ENCODE results near the gene XYLT1. TPM values are rescaled to one million over a fixed set of nuclear protein-coding genes. Genes with fewer than 3 reads are reported as not detected.

The XYLT1 gene
- total and polyA plus RNA-seq, 2 of the 8 experiments (the other 6 are each of a cell fraction or from before 2014, with no cell fraction given) = 6.6 to 25.4 TPM

- Histone ChIP-seq H2BK12ac (ENCODE audit: low read depth, low read length) (no peak overlapping the region), H4K20me1 (replicated peaks in 1 of 2; ENCODE audit: control insufficient read depth in 1 of 2, insufficient read depth in 2 of 2, low read length in 2 of 2) (peaks cover 0 to 2% of the 10 kb centered on the region in 2 experiments), H3K9me3 (ENCODE audit: insufficient read depth in 2 of 2, low read depth in 1 of 2, low read length in 1 of 2) (no peaks in the 10 kb centered on the region), H3K4me2 (ENCODE audit: insufficient read depth in 1 of 2, low read depth in 2 of 2, low read length in 2 of 2) (no peak overlapping the region), H3K27ac (ENCODE audit: low read depth, low read length) (no peak overlapping the region), H3K56ac (replicated peaks; ENCODE audit: insufficient read length, low read depth, low read length) (no peak overlapping the region), H3K23ac (ENCODE audit: insufficient read length) (no peak overlapping the region), H2BK120ac (replicated peaks; ENCODE audit: low read depth, low read length) (no peak overlapping the region), H3K36me3 (ENCODE audit: control insufficient read depth in 2 of 4, insufficient read depth in 4 of 4, low read length in 3 of 4) (no peaks in the 10 kb centered on the region), H2BK5ac (ENCODE audit: low read depth, low read length) (no peak overlapping the region), H3K79me1 (ENCODE audit: low read depth, low read length) (no peaks in the 10 kb centered on the region), H3K4me3 (ENCODE audit: extremely low read depth in 1 of 4, insufficient read depth in 2 of 4, low read depth in 3 of 4, low read length in 4 of 4) (no peak overlapping the region), H2AK5ac (ENCODE audit: low read depth, low read length) (no peak overlapping the region), H2AFZ (ENCODE audit: low read length) (no peak overlapping the region), H3K4ac (replicated peaks; ENCODE audit: insufficient read length, low read depth, low read length) (no peak overlapping the region), H3K27me3 (replicated peaks in 1 of 4; ENCODE audit: control insufficient read depth in 3 of 4, extremely low read depth in 1 of 4, insufficient read depth in 3 of 4, low read length in 3 of 4) (no peaks in the 10 kb centered on the region), H3K18ac (ENCODE audit: extremely low read depth, low read length) (no peak overlapping the region), H3K79me2 (ENCODE audit: control insufficient read depth in 1 of 2, insufficient read depth in 2 of 2, low read length in 2 of 2) (no peaks in the 10 kb centered on the region), H3K9ac (replicated peaks in 1 of 4; ENCODE audit: extremely low read depth in 1 of 4, low read depth in 3 of 4, low read length in 3 of 4) (no peak overlapping the region; a peak in 2 of 7 replicates), H4K5ac (ENCODE audit: insufficient read length, low read depth, low read length) (no peak overlapping the region), H4K8ac (ENCODE audit: extremely low read depth, insufficient read depth, low read length) (no peak overlapping the region; the same call in 1 of the 2 replicates), H2BK15ac (ENCODE audit: low read length) (no peak overlapping the region), H2BK20ac (ENCODE audit: low read length) (no peak overlapping the region), H3K23me2 (ENCODE audit: low read depth, low read length) (no peaks in the 10 kb centered on the region), H3K14ac (ENCODE audit: insufficient read length) (no peak overlapping the region), H4K91ac (replicated peaks; ENCODE audit: insufficient read length, low read length) (no peak overlapping the region), H3K4me1 (replicated peaks in 1 of 4; ENCODE audit: control insufficient read depth in 3 of 4, insufficient read depth in 4 of 4, low read length in 3 of 4) (peaks cover 0 to 3% (median 0%) of the 10 kb centered on the region in 4 experiments; a peak in 1 of 7 replicates)
- ChIA-PET CTCF (ENCODE audit: partially characterized antibody) (interaction anchor here (0.7 to 3.8 kb wide), 6 partner anchors 17 to 209 kb away, joined by 3 to 17 read pairs (median 6); no protein-coding TSS in a partner anchor), POLR2A (ENCODE audit: partially characterized antibody) (interaction anchor here (1.3 kb wide), 1 partner anchor 19 kb away, joined by 3 read pairs; no protein-coding TSS in a partner anchor)
- 88% methylated on average over 21 of the region's 23 CpGs; no CpG with 5 or more reads in 1 of the 2 experiments for WGBS, 2 experiments (ENCODE audit: extremely low coverage in 1 of 2, insufficient coverage in 1 of 2, insufficient read length in 1 of 2, insufficient replicate concordance in 2 of 2, low coverage in 1 of 2, low lambda C conversion rate in 2 of 2, missing lambda C conversion rate in 1 of 2)
- no peak for FAIRE-seq
- DNase-seq (ENCODE audit: low read depth in 1 of 2, low spot score in 2 of 2) = no peak
Measured at GRCh38 chr16:17258848-17259713, 211.7 kb downstream of the XYLT1 start.

Measured in H1 (cell line).